ENCODE data around the gene RPS16. TPM values are rescaled to one million over a fixed set of nuclear protein-coding genes. Genes with fewer than 3 reads are reported as not detected.
A peak's percentile ranks its signal among the peaks of the same experiment; 100 is the strongest.

The RPS16 gene
- total RNA-seq, 1 experiment from 2014 or later: 2,510 TPM

DNA sequence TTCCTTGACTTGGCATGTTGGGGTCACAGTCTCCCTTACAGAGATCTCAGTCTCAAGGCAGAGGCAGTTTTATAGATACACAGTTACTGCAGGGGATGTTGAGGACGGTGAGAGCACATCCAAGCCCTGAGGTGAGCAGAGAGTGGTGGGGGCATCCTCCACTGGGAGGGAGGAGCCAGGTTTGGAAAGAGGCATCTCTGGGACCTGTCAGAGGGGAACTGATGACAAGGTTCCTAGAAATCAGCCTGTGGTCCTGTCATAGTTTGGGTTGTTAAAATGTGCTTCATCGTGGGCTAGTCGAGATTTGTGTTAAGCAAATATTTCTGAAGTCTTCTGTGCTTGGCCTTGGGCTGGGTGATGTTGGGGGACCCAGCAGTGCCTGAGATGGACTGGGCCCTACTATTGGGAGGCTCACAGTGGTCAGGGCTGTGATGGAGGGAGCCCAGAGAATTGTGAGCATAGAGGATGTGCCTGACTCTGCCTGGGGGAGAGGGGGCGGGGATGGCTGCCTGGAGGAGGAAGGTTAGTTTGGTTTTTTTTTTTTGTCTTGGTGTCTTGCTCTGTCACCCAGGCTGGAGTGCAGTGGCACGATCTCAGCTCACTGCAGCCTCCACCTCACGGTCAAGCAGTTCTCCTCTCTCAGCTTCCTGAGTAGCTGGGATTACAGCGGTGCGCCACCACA is 13.5 kb upstream of the RPS16 start:
- ChIA-PET CTCF (no interaction called here), POLR2A (ENCODE audit: unreplicated experiment) (interaction anchor here (0.6 to 0.7 kb wide), 2 partner anchors 10 to 45 kb away, joined by 3 read pairs; no protein-coding TSS in a partner anchor)
- H3K36me3 ChIP-seq (ENCODE audit: low read depth): peaks cover 31% of the 10 kb centered on the region
- H3K79me2 ChIP-seq (ENCODE audit: low read depth): peaks cover 85% of the 10 kb centered on the region
- H3K4me2 ChIP-seq: no peak overlapping the region
- TF ChIP-seq EZH2 (IDR thresholded peaks at IDR 0.05; ENCODE audit: low read depth): no peak
- no peak for DNase-seq
- H3K27ac ChIP-seq: no peak overlapping the region
- H3K4me1 ChIP-seq (replicated peaks; ENCODE audit: insufficient read depth): peaks cover 24% of the 10 kb centered on the region
- intact Hi-C loops (cut with micrococcal nuclease; ENCODE audit: unreplicated experiment): loop anchor here (5.0 to 10.0 kb wide), 3 partner anchors 33 to 316 kb away; partner anchors contain the start of genes MED29, PAF1 and TIMM50
- peaks cover 53% of the 10 kb centered on the region for H4K20me1 ChIP-seq (ENCODE audit: insufficient read depth)
- H3K27me3 ChIP-seq (ENCODE audit: insufficient read depth, low read depth): no peaks in the 10 kb centered on the region
- BruUV-seq (replicated peaks): no TSS peak
- no peaks in the 10 kb centered on the region for H3K9me2 ChIP-seq (ENCODE audit: insufficient read depth)
- no peaks in the 10 kb centered on the region for H3K9me3 ChIP-seq (ENCODE audit: insufficient read depth, low read depth)
- H3F3A ChIP-seq (ENCODE audit: insufficient read depth, low read depth): peaks cover 22% of the 10 kb centered on the region; the same call in 1 of the 2 replicates
- H2AFZ ChIP-seq: no peak overlapping the region
- H3K4me3 ChIP-seq: no peak overlapping the region

DNA sequence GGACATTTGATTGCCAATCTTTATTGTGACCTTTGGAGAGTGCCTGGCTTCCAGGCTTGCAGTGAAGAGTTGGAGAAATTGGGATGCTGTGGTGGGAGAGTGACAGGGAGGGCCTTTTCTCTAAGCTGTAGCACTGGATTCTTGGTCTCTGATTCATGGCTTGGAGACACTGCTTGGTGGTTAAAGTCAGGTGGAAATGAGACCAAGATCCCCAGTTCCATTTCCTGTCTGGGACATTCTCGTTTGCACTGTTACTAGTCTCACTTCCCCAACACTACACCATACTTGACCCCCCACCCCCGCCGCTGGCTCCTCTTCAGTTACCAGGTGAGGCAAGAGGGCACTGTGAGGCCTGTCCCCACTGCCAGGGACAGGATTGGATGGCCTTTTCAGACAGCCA is 12.5 kb upstream of the RPS16 start:
- Histone ChIP-seq H3K36me3 (ENCODE audit: low read depth) (peaks cover 24% of the 10 kb centered on the region), H4K20me1 (ENCODE audit: insufficient read depth) (peaks cover 46% of the 10 kb centered on the region), H2AFZ (no peak overlapping the region), H3K9me3 (ENCODE audit: insufficient read depth, low read depth) (no peaks in the 10 kb centered on the region), H3K27ac (peak overlapping the region; percentile 43), H3K27me3 (ENCODE audit: insufficient read depth, low read depth) (no peaks in the 10 kb centered on the region), H3K9me2 (ENCODE audit: insufficient read depth) (no peaks in the 10 kb centered on the region), H3K4me2 (peak overlapping the region; percentile 100), H3K79me2 (ENCODE audit: low read depth) (peaks cover 84% of the 10 kb centered on the region), H3F3A (ENCODE audit: insufficient read depth, low read depth) (peaks cover 30% of the 10 kb centered on the region), H3K4me1 (replicated peaks; ENCODE audit: insufficient read depth) (peaks cover 29% of the 10 kb centered on the region), H3K4me3 (0 out of 2 replicates have a peak overlapping the region, but pooled peaks have one; percentile 83)
- intact Hi-C loops (cut with micrococcal nuclease; ENCODE audit: unreplicated experiment): loop anchor here (5.0 to 10.0 kb wide), 3 partner anchors 34 to 317 kb away; partner anchors contain the start of genes MED29, PAF1 and TIMM50
- POLR2A ChIA-PET (ENCODE audit: unreplicated experiment): interaction anchor here (0.6 to 0.7 kb wide), 2 partner anchors 32 to 46 kb away, joined by 3 to 18 read pairs; partner anchors contain the start of gene TIMM50
- TF ChIP-seq EZH2 (IDR thresholded peaks at IDR 0.05; ENCODE audit: low read depth): no peak
- TF ChIP-seq, protein P1, sequence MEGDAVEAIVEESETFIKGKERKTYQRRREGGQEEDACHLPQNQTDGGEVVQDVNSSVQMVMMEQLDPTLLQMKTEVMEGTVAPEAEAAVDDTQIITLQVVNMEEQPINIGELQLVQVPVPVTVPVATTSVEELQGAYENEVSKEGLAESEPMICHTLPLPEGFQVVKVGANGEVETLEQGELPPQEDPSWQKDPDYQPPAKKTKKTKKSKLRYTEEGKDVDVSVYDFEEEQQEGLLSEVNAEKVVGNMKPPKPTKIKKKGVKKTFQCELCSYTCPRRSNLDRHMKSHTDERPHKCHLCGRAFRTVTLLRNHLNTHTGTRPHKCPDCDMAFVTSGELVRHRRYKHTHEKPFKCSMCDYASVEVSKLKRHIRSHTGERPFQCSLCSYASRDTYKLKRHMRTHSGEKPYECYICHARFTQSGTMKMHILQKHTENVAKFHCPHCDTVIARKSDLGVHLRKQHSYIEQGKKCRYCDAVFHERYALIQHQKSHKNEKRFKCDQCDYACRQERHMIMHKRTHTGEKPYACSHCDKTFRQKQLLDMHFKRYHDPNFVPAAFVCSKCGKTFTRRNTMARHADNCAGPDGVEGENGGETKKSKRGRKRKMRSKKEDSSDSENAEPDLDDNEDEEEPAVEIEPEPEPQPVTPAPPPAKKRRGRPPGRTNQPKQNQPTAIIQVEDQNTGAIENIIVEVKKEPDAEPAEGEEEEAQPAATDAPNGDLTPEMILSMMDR (conservative IDR thresholded peaks at IDR 0.05): no peak
- no TSS peak for BruUV-seq (replicated peaks)
- CTCF ChIA-PET: no interaction called here
- peak; percentile 39 to 69 for DNase-seq

DNA sequence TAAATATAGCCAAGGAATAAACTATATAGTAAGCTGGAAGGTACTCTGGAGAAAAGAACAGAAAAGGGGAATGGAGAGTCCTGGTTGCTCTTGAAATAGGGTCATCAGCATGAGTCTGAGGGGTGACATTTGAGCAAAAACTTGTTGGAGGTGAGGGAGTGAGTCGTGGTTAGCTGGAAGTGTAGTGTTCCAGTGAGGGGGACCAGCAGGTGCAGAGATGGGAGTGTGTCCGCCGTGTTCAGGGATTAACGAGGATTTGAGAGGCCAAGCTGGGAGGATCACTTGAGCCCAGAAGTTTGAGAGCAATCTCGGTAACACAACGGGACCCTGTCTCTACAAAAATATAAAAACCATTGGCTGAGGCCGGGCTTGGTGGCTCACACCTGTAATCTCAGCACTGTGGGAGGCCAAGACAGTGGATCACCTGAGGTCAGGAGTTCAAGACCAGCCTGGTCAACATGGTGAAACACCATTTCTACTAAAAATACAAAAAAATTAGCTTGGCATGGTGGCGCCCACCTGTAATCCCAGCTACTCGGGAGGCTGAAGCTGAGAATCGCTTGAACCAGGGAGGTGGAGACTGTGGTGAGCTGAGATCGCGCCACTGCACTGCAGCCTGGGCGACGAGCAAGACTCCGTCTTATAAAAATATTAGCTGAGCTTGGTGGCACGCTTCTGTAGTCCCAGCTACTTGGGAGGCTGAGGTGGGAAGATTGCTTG is 10.8 kb upstream of the RPS16 start:
- Histone ChIP-seq H3F3A (ENCODE audit: insufficient read depth, low read depth) (peaks cover 39% of the 10 kb centered on the region), H3K9me3 (ENCODE audit: insufficient read depth, low read depth) (no peaks in the 10 kb centered on the region), H3K79me2 (ENCODE audit: low read depth) (peaks cover 67% of the 10 kb centered on the region), H3K27me3 (ENCODE audit: insufficient read depth, low read depth) (no peaks in the 10 kb centered on the region), H3K36me3 (ENCODE audit: low read depth) (peaks cover 11% of the 10 kb centered on the region), H3K4me3 (peak overlapping the region; percentile 83), H2AFZ (no peak overlapping the region), H3K27ac (peak overlapping the region; percentile 97; the same call in 1 of the 2 replicates), H3K4me2 (peak overlapping the region; percentile 100), H3K9me2 (ENCODE audit: insufficient read depth) (no peaks in the 10 kb centered on the region), H4K20me1 (ENCODE audit: insufficient read depth) (peaks cover 39% of the 10 kb centered on the region), H3K4me1 (replicated peaks; ENCODE audit: insufficient read depth) (peaks cover 30% of the 10 kb centered on the region)
- intact Hi-C loops (cut with micrococcal nuclease; ENCODE audit: unreplicated experiment): loop anchor here (5.0 to 10.0 kb wide), 3 partner anchors 36 to 318 kb away; partner anchors contain the start of genes MED29, PAF1 and TIMM50
- ChIA-PET POLR2A (ENCODE audit: unreplicated experiment) (interaction anchor here (0.7 kb wide), 1 partner anchor 1516 kb away, joined by 6 read pairs; no protein-coding TSS in a partner anchor), CTCF (no interaction called here)
- no peak for DNase-seq
- TF ChIP-seq EZH2 (IDR thresholded peaks at IDR 0.05; ENCODE audit: low read depth): no peak
- TF ChIP-seq, protein P1 (conservative IDR thresholded peaks at IDR 0.05): no peak
- no TSS peak for BruUV-seq (replicated peaks)
